Endothelial cell of umbilical vein (primary cell): Measurements from ENCODE around the gene ZNF667. TPM values are rescaled to one million over a fixed set of nuclear protein-coding genes. Genes with fewer than 3 reads are reported as not detected.

Experiments
- BruUV-seq: library from RNA; stranded (reverse); fragments of 400-500 nt; replicated peaks from 2 replicates; lab custom pipeline; 2021; lab: Mats Ljungman, UMichigan
- CTCF ChIA-PET: fragments of 300-600, 350-600 bp; sonication (Branson Sonifier 250); formaldehyde crosslinking; loops from one replicate; lab custom pipeline; 2021; ENCODE audit warnings: antibody characterized with exemption, inconsistent platforms; lab: Charles Lee
- POLR2A ChIA-PET: fragments of 300-600, 350-600 bp; sonication (Branson Sonifier 250); formaldehyde crosslinking; loops from one replicate; lab custom pipeline; 2021; ENCODE audit warnings: antibody characterized with exemption, inconsistent platforms; lab: Charles Lee
- DNase-seq: peaks from one replicate; pipeline ENCODE4 v3.0.0-alpha.2; 2011; ENCODE audit warnings: low read depth, low spot score
- FAIRE-seq: peaks from 2 replicates; lab custom pipeline; 2011; peaks lifted over from hg19 to GRCh38; lab: Jason Lieb, UNC
- H2AFZ ChIP-seq: 2 replicates; pipeline ENCODE4 v1.6.0; 2012; ENCODE audit warnings: low read depth, low read length, control low read depth, inconsistent platforms
- H3K27ac ChIP-seq: 2 replicates; pipeline ENCODE4 v1.5.1; 2011; ENCODE audit warnings: low read depth, mild to moderate bottlenecking, control low read depth, low read length, moderate library complexity; ENCODE audit not compliant: insufficient read depth
- H3K27me3 ChIP-seq, 2 experiments: 2 replicates each; pipeline versions ENCODE4 v1.6.0 to v1.6.1; 2011; ENCODE audit warnings: low read length in 2 of 2, mixed read lengths in 1 of 2; ENCODE audit not compliant: control insufficient read depth in 2 of 2, insufficient read depth in 2 of 2
- H3K36me3 ChIP-seq, 2 experiments: 2 replicates in 1 of 2; 3 replicates in 1 of 2; pipeline ENCODE4 v1.5.1; 2011; ENCODE audit warnings: low read length in 2 of 2, mild to moderate bottlenecking in 1 of 2, moderate library complexity in 1 of 2; ENCODE audit not compliant: control insufficient read depth in 2 of 2, insufficient read depth in 2 of 2; ENCODE audit errors: extremely low read depth in 1 of 2
- H3K4me1 ChIP-seq: 3 replicates; pipeline ENCODE4 v1.5.1; 2011; ENCODE audit warnings: mild to moderate bottlenecking, low read length; ENCODE audit not compliant: control insufficient read depth, insufficient read depth; ENCODE audit errors: extremely low read depth
- H3K4me2 ChIP-seq: 2 replicates; pipeline ENCODE4 v1.6.1; 2011; ENCODE audit warnings: low read length, control low read depth, mixed read lengths; ENCODE audit not compliant: insufficient read depth
- H3K4me3 ChIP-seq, 3 experiments: fragments of 200-600 bp in 1 of 3; sonication (generic), shearing (Covaris generic) in 1 of 3; replicated peaks in 1 of 3; 2 replicates each; pipeline ENCODE4 v1.5.1; 2011 to 2016; ENCODE audit warnings: control low read depth in 3 of 3, low read length in 3 of 3, mild to moderate bottlenecking in 2 of 3, inconsistent platforms in 1 of 3, low read depth in 1 of 3, moderate library complexity in 1 of 3; ENCODE audit not compliant: insufficient read depth in 1 of 3
- H3K79me2 ChIP-seq: 2 replicates; pipeline ENCODE4 v1.6.0; 2012; ENCODE audit warnings: low read length, inconsistent platforms; ENCODE audit not compliant: control insufficient read depth, insufficient read depth
- H3K9ac ChIP-seq: replicated peaks from 2 replicates; pipeline ENCODE3; 2011; ENCODE audit warnings: low read length, control low read depth; ENCODE audit not compliant: insufficient read depth; ENCODE audit errors: extremely low read depth
- H3K9me1 ChIP-seq: replicated peaks from 3 replicates; pipeline ENCODE4 v1.6.0; 2011; ENCODE audit warnings: mild to moderate bottlenecking, low read length; ENCODE audit not compliant: control insufficient read depth, insufficient read depth; ENCODE audit errors: extremely low read depth
- H3K9me3 ChIP-seq: replicated peaks from 2 replicates; pipeline ENCODE4 v1.5.1; 2012; ENCODE audit warnings: low read length, inconsistent platforms; ENCODE audit not compliant: control insufficient read depth, insufficient read depth
- H4K20me1 ChIP-seq: replicated peaks from 2 replicates; pipeline ENCODE3; 2011; ENCODE audit warnings: mild to moderate bottlenecking, low read length; ENCODE audit not compliant: control insufficient read depth, insufficient read depth; ENCODE audit errors: extremely low read depth
- CTCF ChIP-seq, 2 donors: IDR thresholded peaks; 1 replicate in 1 of 2; 2 replicates in 1 of 2; pipeline ENCODE4 v1.5.1; 2011; ENCODE audit warnings: low read length in 2 of 2, mild to moderate bottlenecking in 2 of 2, moderate library complexity in 2 of 2, control low read depth in 1 of 2, inconsistent platforms in 1 of 2, low read depth in 1 of 2; ENCODE audit not compliant: insufficient read depth in 1 of 2; ENCODE audit errors: extremely low read depth in 1 of 2
- EZH2 ChIP-seq: IDR thresholded peaks from 2 replicates; pipeline ENCODE4 v1.6.1; 2012; ENCODE audit warnings: borderline replicate concordance, low read depth, mild to moderate bottlenecking, moderate library complexity, low read length, inconsistent platforms; ENCODE audit not compliant: severe bottlenecking
- FOS ChIP-seq: IDR thresholded peaks from 2 replicates; pipeline ENCODE4 v1.6.1; 2011; ENCODE audit warnings: mild to moderate bottlenecking, low read length, moderate library complexity, borderline replicate concordance; ENCODE audit not compliant: insufficient read depth
- GATA2 ChIP-seq: IDR thresholded peaks from 2 replicates; pipeline ENCODE4 v1.7.0; 2011; ENCODE audit warnings: low read depth, mild to moderate bottlenecking, moderate library complexity, mixed read lengths, low read length; ENCODE audit not compliant: insufficient read length, insufficient read depth
- JUN ChIP-seq: IDR thresholded peaks from 2 replicates; pipeline ENCODE4 v1.6.1; 2011; ENCODE audit warnings: borderline replicate concordance, low read depth; ENCODE audit not compliant: insufficient read length, insufficient read depth
- MAX ChIP-seq: IDR thresholded peaks from 2 replicates; pipeline ENCODE4 v1.6.1; 2011; ENCODE audit not compliant: insufficient read depth, insufficient read length
- MYC ChIP-seq: IDR thresholded peaks from one replicate; pipeline ENCODE4 v1.6.1; 2011; ENCODE audit warnings: mild to moderate bottlenecking, low read depth, low read length
- POLR2A ChIP-seq: IDR thresholded peaks from 2 replicates; pipeline ENCODE4 v1.6.1; 2012; ENCODE audit warnings: low read depth, mild to moderate bottlenecking, control low read depth, low read length
- POLR2AphosphoS5 ChIP-seq: IDR thresholded peaks from 2 replicates; pipeline ENCODE4 v1.6.1; 2012; ENCODE audit warnings: low read depth, mild to moderate bottlenecking, control low read depth, low read length, moderate library complexity; ENCODE audit not compliant: insufficient read depth
- dilution Hi-C: fragments of 300-500 bp; cut with MboI; formaldehyde crosslinking; loops from one replicate; pipeline ENCODE4 v1.15.0; 2019; ENCODE audit warnings: low sequenced_read_pairs; ENCODE audit not compliant: extremely low pct_ligation_motif_present
- intact Hi-C: fragments of 100-400 bp; cut with micrococcal nuclease; formaldehyde crosslinking; loops from one replicate; pipeline ENCODE4 v1.10.0; 2022
- polyA plus RNA-seq, 4 experiments: library from polyadenylated mRNA; depleted of rRNA in 3 of 4; stranded (reverse) in 3 of 4; unstranded in 1 of 4; fragments of >200 nt; gene quantifications; 2 replicates each; pipeline versions ENCODE4 v1.2.1 to v1.2.3, GENCODE V29; 2011 to 2012; ENCODE audit warnings: missing spikeins in 1 of 4
- total RNA-seq: library from RNA; stranded (reverse); gene quantifications from 2 replicates; pipeline ENCODE4 v1.2.3, GENCODE V29; 2021

ZNF667 gene
- total and polyA plus RNA-seq, 2 donors (not counting 3 experiments of a cell fraction or from before 2014, with no cell fraction given) = 0.35 to 1.3 TPM

GRCh38 chr19:56403261-56403660 lies 73.9 kb downstream of the ZNF667 start:
- ChIA-PET POLR2A (no interaction called here), CTCF (interaction anchor here (0.6 to 1.4 kb wide), 6 partner anchors 9 to 337 kb away, joined by 3 to 5 read pairs (median 4); partner anchors contain the start of gene ZNF71)
- FAIRE-seq (peak; percentile 4), DNase-seq (no peak)
- Histone ChIP-seq H3K9ac (peak overlapping the region; percentile 71), H4K20me1 (no peaks in the 10 kb centered on the region), H3K9me1 (no peaks in the 10 kb centered on the region), H3K36me3 (peaks cover 0 to 6% of the 10 kb centered on the region in 2 experiments), H2AFZ (peak overlapping the region; percentile 72), H3K4me3 (peak overlapping the region; percentile 42 to 81 (median 53)), H3K4me2 (peak overlapping the region; percentile 73), H3K4me1 (peaks cover 8% of the 10 kb centered on the region), H3K27ac (peak overlapping the region; percentile 57), H3K79me2 (no peaks in the 10 kb centered on the region), H3K9me3 (peaks cover 2% of the 10 kb centered on the region), H3K27me3 (no peaks in the 10 kb centered on the region)
- dilution Hi-C loops = no loop called here
- intact Hi-C loops = loop anchor here (10.0 kb wide), 1 partner anchor 162 kb away; the partner anchor contains the start of gene ZNF470
- TSS peak; percentile 64 for BruUV-seq
- TF ChIP-seq EZH2 = no peak
- no peak for TF ChIP-seq POLR2AphosphoS5
- TF ChIP-seq GATA2 = no peak
- TF ChIP-seq MAX = no peak
- TF ChIP-seq JUN = no peak
- TF ChIP-seq POLR2A = no peak
- TF ChIP-seq MYC = no peak
- TF ChIP-seq FOS = no peak
- no peak for TF ChIP-seq CTCF (IDR thresholded peaks at IDR 0.05; ENCODE audit: extremely low read depth in 1 of 2, insufficient read depth in 1 of 2, low read depth in 1 of 2, low read length in 2 of 2)
